Measurements from ENCODE around the gene DAGLA.

The DAGLA gene

DNA sequence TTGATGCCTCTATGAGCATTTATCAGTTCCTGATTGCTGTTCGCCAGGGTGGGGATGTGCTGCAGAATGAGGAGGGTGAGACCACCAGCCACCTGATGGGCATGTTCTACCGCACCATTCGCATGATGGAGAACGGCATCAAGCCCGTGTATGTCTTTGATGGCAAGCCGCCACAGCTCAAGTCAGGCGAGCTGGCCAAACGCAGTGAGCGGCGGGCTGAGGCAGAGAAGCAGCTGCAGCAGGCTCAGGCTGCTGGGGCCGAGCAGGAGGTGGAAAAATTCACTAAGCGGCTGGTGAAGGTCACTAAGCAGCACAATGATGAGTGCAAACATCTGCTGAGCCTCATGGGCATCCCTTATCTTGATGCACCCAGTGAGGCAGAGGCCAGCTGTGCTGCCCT is 115.3 kb downstream of the DAGLA start:
- DNase-seq: no peak

DNA sequence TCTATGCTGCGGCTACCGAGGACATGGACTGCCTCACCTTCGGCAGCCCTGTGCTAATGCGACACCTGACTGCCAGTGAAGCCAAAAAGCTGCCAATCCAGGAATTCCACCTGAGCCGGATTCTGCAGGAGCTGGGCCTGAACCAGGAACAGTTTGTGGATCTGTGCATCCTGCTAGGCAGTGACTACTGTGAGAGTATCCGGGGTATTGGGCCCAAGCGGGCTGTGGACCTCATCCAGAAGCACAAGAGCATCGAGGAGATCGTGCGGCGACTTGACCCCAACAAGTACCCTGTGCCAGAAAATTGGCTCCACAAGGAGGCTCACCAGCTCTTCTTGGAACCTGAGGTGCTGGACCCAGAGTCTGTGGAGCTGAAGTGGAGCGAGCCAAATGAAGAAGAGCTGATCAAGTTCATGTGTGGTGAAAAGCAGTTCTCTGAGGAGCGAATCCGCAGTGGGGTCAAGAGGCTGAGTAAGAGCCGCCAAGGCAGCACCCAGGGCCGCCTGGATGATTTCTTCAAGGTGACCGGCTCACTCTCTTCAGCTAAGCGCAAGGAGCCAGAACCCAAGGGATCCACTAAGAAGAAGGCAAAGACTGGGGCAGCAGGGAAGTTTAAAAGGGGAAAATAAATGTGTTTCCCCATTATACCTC is 115.8 kb downstream of the DAGLA start:
- no peak for DNase-seq

Data from nucleus accumbens (tissue), 56 donors.